HepG2 (cell line): ENCODE data around the gene NELFB. TPM values are rescaled to one million over a fixed set of nuclear protein-coding genes. Genes with fewer than 3 reads are reported as not detected.

ENCODE experiments used
- BATF2 ChIP-seq: sonication (generic); formaldehyde crosslinking; IDR thresholded peaks from 2 replicates; pipeline ENCODE4 v1.8.0; 2022; ENCODE audit warnings: mild to moderate bottlenecking, missing genetic modification reagents, moderate library complexity
- FOXA1 ChIP-seq, 2 experiments: fragments of 450-650 bp in 1 of 2; sonication (generic) in 1 of 2; formaldehyde crosslinking in 1 of 2; IDR thresholded peaks; 2 replicates each; pipeline versions ENCODE4 v1.4.0 to v1.6.1; 2016 to 2020; ENCODE audit warnings: missing genetic modification reagents in 1 of 2
- FOXC1 ChIP-seq: sonication (generic); formaldehyde crosslinking; IDR thresholded peaks from 2 replicates; pipeline ENCODE4 v1.8.0; 2022; ENCODE audit warnings: mild to moderate bottlenecking, missing genetic modification reagents, borderline replicate concordance
- GATA4 ChIP-seq: sonication (generic); IDR thresholded peaks from 2 replicates; pipeline ENCODE4 v1.6.1; 2016; ENCODE audit warnings: antibody characterized with exemption, low read depth, borderline replicate concordance
- GLI4 ChIP-seq: sonication (generic); formaldehyde crosslinking; IDR thresholded peaks from 2 replicates; pipeline ENCODE4 v1.5.1; 2020; ENCODE audit warnings: missing genetic modification reagents, mild to moderate bottlenecking, moderate library complexity, borderline replicate concordance
- HCFC1 ChIP-seq: fragments of 150-350 bp; IDR thresholded peaks from 2 replicates; pipeline ENCODE4 v1.6.1; 2014; ENCODE audit warnings: low read depth, low read length
- JUNB ChIP-seq: sonication (generic); formaldehyde crosslinking; IDR thresholded peaks from 2 replicates; pipeline ENCODE4 v1.8.0; 2022; ENCODE audit warnings: missing genetic modification reagents, mild to moderate bottlenecking, borderline replicate concordance
- KLF12 ChIP-seq: sonication (generic); formaldehyde crosslinking; IDR thresholded peaks from 2 replicates; pipeline ENCODE4 v1.4.0; 2020; ENCODE audit warnings: missing genetic modification reagents, borderline replicate concordance
- MTERF4 ChIP-seq: sonication (generic); formaldehyde crosslinking; IDR thresholded peaks from 2 replicates; pipeline ENCODE4 v1.8.0; 2023; ENCODE audit warnings: mild to moderate bottlenecking, missing genetic modification reagents
- NFKBIZ ChIP-seq: IDR thresholded peaks from 2 replicates; pipeline ENCODE4 v1.6.1; 2018; ENCODE audit warnings: missing genetic modification reagents, missing compliant biosample characterization
- NR2F1 ChIP-seq, 2 experiments: fragments of 450-650 bp in 1 of 2; formaldehyde crosslinking in 1 of 2; IDR thresholded peaks; 2 replicates each; pipeline versions ENCODE4 v1.5.0 to v1.6.1; 2016 to 2020; ENCODE audit warnings: mild to moderate bottlenecking in 1 of 2, missing compliant biosample characterization in 1 of 2, missing genetic modification reagents in 1 of 2, moderate library complexity in 1 of 2
- PATZ1 ChIP-seq: sonication (generic); formaldehyde crosslinking; IDR thresholded peaks from 2 replicates; pipeline ENCODE4 v1.4.0; 2020; ENCODE audit warnings: missing genetic modification reagents
- RARG ChIP-seq: sonication (generic); formaldehyde crosslinking; IDR thresholded peaks from 2 replicates; pipeline ENCODE4 v1.4.0; 2020; ENCODE audit warnings: low read depth, mild to moderate bottlenecking, missing genetic modification reagents
- REL ChIP-seq: sonication (generic); formaldehyde crosslinking; conservative IDR thresholded peaks from 2 replicates; pipeline ENCODE4 v1.8.0; 2022; ENCODE audit warnings: mild to moderate bottlenecking, missing genetic modification reagents, moderate library complexity
- SIX1 ChIP-seq: sonication (generic); formaldehyde crosslinking; IDR thresholded peaks from 2 replicates; pipeline ENCODE4 v1.4.0; 2020; ENCODE audit warnings: missing genetic modification reagents, borderline replicate concordance
- ZC3H4 ChIP-seq: sonication (generic); formaldehyde crosslinking; IDR thresholded peaks from 2 replicates; pipeline ENCODE4 v1.4.0; 2020; ENCODE audit warnings: missing genetic modification reagents, borderline replicate concordance
- ZFP36L1 ChIP-seq: sonication (generic); formaldehyde crosslinking; IDR thresholded peaks from 2 replicates; pipeline ENCODE4 v1.8.0; 2022; ENCODE audit warnings: mild to moderate bottlenecking, missing genetic modification reagents, moderate library complexity
- ZNF143 ChIP-seq: sonication (generic); formaldehyde crosslinking; IDR thresholded peaks from 2 replicates; pipeline ENCODE4 v1.4.0; 2020; ENCODE audit warnings: missing genetic modification reagents
- ZNF276 ChIP-seq: sonication (generic); formaldehyde crosslinking; IDR thresholded peaks from 2 replicates; pipeline ENCODE4 v1.4.0; 2020; ENCODE audit warnings: mild to moderate bottlenecking, low read depth, missing genetic modification reagents
- ZNF30 ChIP-seq: sonication (generic); formaldehyde crosslinking; IDR thresholded peaks from 2 replicates; pipeline ENCODE4 v1.5.0; 2020; ENCODE audit warnings: mild to moderate bottlenecking, missing genetic modification reagents
- ZNF446 ChIP-seq: sonication (generic); formaldehyde crosslinking; IDR thresholded peaks from 2 replicates; pipeline ENCODE4 v1.5.0; 2020; ENCODE audit warnings: mild to moderate bottlenecking, missing genetic modification reagents
- ZNF510 ChIP-seq: sonication (generic); formaldehyde crosslinking; IDR thresholded peaks from 2 replicates; pipeline ENCODE4 v1.4.0; 2020; ENCODE audit warnings: low read depth, mild to moderate bottlenecking, missing genetic modification reagents
- ZNF709 ChIP-seq: sonication (generic); formaldehyde crosslinking; IDR thresholded peaks from 2 replicates; pipeline ENCODE4 v1.5.0; 2020; ENCODE audit warnings: mild to moderate bottlenecking, missing genetic modification reagents
- ZNF724P ChIP-seq: sonication (generic); formaldehyde crosslinking; IDR thresholded peaks from 2 replicates; pipeline ENCODE4 v1.8.0; 2022; ENCODE audit warnings: missing genetic modification reagents, borderline replicate concordance
- ZNF841 ChIP-seq: sonication (generic); formaldehyde crosslinking; IDR thresholded peaks from 2 replicates; pipeline ENCODE4 v1.8.1; 2023; ENCODE audit warnings: missing genetic modification reagents, borderline replicate concordance
- polyA plus RNA-seq, 8 experiments: library from polyadenylated mRNA; depleted of rRNA in 3 of 8; stranded (reverse) in 7 of 8; unstranded in 1 of 8; fragments of >200 nt; fragmentation: Illumina TruSeq in 4 of 8; extraction: Trizol in 4 of 8; gene quantifications; 2 replicates each; pipeline versions ENCODE4 v1.2.1 to v1.2.3, GENCODE V29; 2011 to 2016; ENCODE audit warnings: low read depth in 4 of 8, missing spikeins in 1 of 8, mixed read lengths in 1 of 8; ENCODE audit not compliant: insufficient read depth in 1 of 8
- total RNA-seq, 5 experiments: library from RNA; depleted of rRNA; stranded (reverse); fragments of >200 nt; fragmentation: Illumina TruSeq; extraction: Trizol; gene quantifications; 2 replicates each; pipeline ENCODE4 v1.2.3, GENCODE V29; 2016; ENCODE audit warnings: low read depth in 1 of 5

NELFB gene
- total and polyA plus RNA-seq, 2 of the 13 experiments (the other 11 are each of a cell fraction or from before 2014, with no cell fraction given), result 26.5 to 45.8 TPM

GRCh38 chr9:137240318-137240840, 14.7 kb upstream of the NELFB start (continued):
- TF ChIP-seq FOXC1 (CRISPR knock-in tag) (peak; percentile 80), SIX1 (CRISPR knock-in tag) (no peak), ZNF446 (CRISPR knock-in tag) (peak; percentile 89), HCFC1 (no peak), KLF12 (peak; percentile 76; the same call in 1 of the 2 replicates), MTERF4 (CRISPR knock-in tag) (peak; percentile 97), ZNF30 (CRISPR knock-in tag) (peak; percentile 64; the same call in 1 of the 2 replicates), ZFP36L1 (CRISPR knock-in tag) (0 out of 2 replicates have a peak, but pooled peaks have one; percentile 2), BATF2 (0 out of 2 replicates have a peak, but pooled peaks have one; percentile 69), NFKBIZ (CRISPR knock-in tag) (0 out of 2 replicates have a peak, but pooled peaks have one; percentile 7), ZNF276 (peak; percentile 72; the same call in 1 of the 2 replicates), GLI4 (CRISPR knock-in tag) (peak; percentile 58; the same call in 1 of the 2 replicates), FOXA1 (IDR thresholded peaks at IDR 0.05) (no peak), FOXA1 (CRISPR knock-in tag; IDR thresholded peaks at IDR 0.05) (no peak), ZNF709 (CRISPR knock-in tag) (peak; percentile 95), JUNB (no peak), PATZ1 (peak; percentile 74), ZC3H4 (no peak), ZNF143 (CRISPR knock-in tag) (peak; percentile 71), RARG (0 out of 2 replicates have a peak, but pooled peaks have one; percentile 59), ZNF724P (CRISPR knock-in tag) (0 out of 2 replicates have a peak, but pooled peaks have one; percentile 70), ZNF841 (CRISPR knock-in tag) (no peak; the same call in 1 of the 2 replicates), REL (CRISPR knock-in tag) (0 out of 2 replicates have a peak, but pooled peaks have one; percentile 65), NR2F1 (CRISPR knock-in tag; IDR thresholded peaks at IDR 0.05) (0 out of 4 replicates have a peak, but pooled peaks of 1 of the 2 experiments have one; percentile 51), GATA4 (no peak), ZNF510 (no peak)
